ENCODE measurements around the gene ZNF688. TPM values are rescaled to one million over a fixed set of nuclear protein-coding genes. Genes with fewer than 3 reads are reported as not detected.
"Not testable (repeated sequence)": the region's sequence is repeated elsewhere in the genome, so short reads cannot be mapped to it uniquely, and the experiment has no call there.

Gene ZNF688
- total and polyA plus RNA-seq, 2 experiments from 2014 or later = 22.0 to 25.0 TPM

DNA sequence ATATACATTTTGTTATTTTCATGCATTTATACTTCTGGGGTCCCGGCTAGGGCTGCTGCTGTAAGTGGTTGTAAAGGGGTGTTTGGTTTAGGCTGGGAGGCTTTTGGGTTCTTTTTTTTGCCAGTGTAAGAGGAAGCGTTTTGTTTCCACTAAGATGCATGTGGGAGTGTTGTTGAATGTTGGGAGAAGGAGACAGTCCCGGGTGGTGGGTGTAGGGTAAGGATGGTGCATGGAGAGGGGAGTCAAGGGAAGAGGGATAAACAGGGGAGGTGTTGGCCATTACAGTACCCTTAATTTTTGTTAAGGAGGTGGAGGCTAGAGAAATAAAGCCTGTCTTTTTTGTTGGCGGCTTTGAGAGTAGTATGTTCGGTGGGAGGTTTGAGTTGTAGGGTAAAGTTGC, 28.4 kb downstream of the ZNF688 start:
- H3K9me3 ChIP-seq (ENCODE audit: low read depth) = no peaks in the 10 kb centered on the region
- TF ChIP-seq, protein P1, sequence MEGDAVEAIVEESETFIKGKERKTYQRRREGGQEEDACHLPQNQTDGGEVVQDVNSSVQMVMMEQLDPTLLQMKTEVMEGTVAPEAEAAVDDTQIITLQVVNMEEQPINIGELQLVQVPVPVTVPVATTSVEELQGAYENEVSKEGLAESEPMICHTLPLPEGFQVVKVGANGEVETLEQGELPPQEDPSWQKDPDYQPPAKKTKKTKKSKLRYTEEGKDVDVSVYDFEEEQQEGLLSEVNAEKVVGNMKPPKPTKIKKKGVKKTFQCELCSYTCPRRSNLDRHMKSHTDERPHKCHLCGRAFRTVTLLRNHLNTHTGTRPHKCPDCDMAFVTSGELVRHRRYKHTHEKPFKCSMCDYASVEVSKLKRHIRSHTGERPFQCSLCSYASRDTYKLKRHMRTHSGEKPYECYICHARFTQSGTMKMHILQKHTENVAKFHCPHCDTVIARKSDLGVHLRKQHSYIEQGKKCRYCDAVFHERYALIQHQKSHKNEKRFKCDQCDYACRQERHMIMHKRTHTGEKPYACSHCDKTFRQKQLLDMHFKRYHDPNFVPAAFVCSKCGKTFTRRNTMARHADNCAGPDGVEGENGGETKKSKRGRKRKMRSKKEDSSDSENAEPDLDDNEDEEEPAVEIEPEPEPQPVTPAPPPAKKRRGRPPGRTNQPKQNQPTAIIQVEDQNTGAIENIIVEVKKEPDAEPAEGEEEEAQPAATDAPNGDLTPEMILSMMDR (IDR thresholded peaks at IDR 0.05; ENCODE audit: low read depth, low read length) = no peak
- H3K27me3 ChIP-seq = no peaks in the 10 kb centered on the region
- peaks cover 58% of the 10 kb centered on the region for H3K4me1 ChIP-seq (ENCODE audit: low read depth)
- peak overlapping the region; percentile 96 for H3K27ac ChIP-seq
- DNase-seq (ENCODE audit: low read depth in 1 of 2, low spot score in 1 of 2) = no peak
- no peaks in the 10 kb centered on the region for H3K36me3 ChIP-seq
- H3K4me3 ChIP-seq = no peak overlapping the region

DNA sequence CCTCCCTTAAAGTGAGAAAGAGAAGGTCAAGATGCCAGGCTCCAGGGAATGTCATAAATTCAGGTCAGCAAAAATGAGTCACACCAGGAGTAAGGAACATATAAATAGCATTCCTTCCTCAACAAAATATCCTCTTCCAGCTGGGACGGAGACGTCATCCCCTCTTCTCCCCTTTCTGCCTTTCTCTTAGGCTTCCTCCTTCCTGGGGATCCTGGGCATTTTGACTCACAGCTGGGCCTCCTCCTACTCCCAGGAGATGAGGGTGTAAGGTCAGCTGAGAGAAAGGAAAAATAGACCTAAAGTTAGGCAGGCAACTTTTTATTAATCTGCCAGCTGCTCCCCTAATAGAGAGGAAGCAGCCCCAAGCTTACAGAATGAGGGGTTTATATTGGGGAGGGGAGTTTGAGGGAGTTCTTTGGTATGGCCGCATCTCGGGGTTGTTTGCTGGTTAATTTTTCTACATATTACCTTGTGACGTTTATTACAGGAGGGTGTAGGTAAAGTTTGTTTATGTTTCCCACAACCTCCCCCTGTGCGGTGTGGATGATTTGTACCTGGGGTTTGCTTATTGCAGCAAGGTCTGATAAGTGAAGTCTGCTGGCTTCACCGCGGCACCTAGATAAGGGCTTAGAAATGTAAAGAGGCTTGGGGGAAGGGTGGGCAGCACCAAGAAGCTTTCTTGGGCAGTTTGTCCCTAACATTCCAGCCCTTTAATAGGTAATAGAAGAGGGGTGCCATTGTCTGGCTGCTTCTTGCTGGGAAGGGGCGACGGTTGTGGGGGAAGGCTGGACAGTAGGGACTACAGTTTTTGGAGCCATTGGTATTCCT, 29.8 kb downstream of the ZNF688 start:
- H3K27ac ChIP-seq = peak overlapping the region; percentile 96
- H3K9me3 ChIP-seq (ENCODE audit: low read depth) = no peaks in the 10 kb centered on the region
- peak; percentile 59 to 75 for DNase-seq (ENCODE audit: low read depth in 1 of 2, low spot score in 1 of 2)
- H3K27me3 ChIP-seq = no peaks in the 10 kb centered on the region
- peaks cover 58% of the 10 kb centered on the region for H3K4me1 ChIP-seq (ENCODE audit: low read depth)
- TF ChIP-seq, protein P1 (IDR thresholded peaks at IDR 0.05; ENCODE audit: low read depth, low read length) = no peak
- H3K36me3 ChIP-seq = no peaks in the 10 kb centered on the region
- no peak overlapping the region for H3K4me3 ChIP-seq

DNA sequence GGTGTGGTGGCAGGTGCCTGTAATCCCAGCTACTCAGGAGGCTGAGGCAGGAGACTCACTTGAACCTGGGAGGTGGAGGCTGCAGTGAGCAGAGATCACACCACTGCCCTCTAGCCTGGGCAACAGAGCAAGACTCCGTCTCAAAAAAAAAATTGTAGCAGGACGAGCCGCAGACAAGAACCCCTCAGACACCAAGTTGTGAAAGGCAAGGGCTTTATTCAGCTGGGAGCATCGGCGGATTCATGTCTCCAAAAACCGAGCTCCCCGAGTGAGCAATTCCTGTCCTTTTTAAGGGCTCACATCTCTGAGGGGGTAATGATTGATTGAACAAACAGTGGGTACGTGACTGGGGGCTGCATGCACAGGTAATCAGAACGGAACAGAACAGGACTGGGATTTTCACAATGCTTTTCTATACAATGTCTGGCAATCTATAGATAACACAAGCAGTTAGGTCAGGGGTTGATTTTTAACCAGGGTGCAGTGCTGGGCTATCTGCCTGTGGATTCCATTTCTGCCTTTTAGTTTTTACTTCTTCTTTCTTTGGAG, 30.5 kb downstream of the ZNF688 start:
- peaks cover 58% of the 10 kb centered on the region for H3K4me1 ChIP-seq (ENCODE audit: low read depth)
- not testable (repeated sequence) for H3K9me3 ChIP-seq (ENCODE audit: low read depth); DNase-seq (ENCODE audit: low read depth in 1 of 2, low spot score in 1 of 2); H3K27me3 ChIP-seq; H3K4me3 ChIP-seq; H3K36me3 ChIP-seq
- H3K27ac ChIP-seq = peak overlapping the region; percentile 96

DNA sequence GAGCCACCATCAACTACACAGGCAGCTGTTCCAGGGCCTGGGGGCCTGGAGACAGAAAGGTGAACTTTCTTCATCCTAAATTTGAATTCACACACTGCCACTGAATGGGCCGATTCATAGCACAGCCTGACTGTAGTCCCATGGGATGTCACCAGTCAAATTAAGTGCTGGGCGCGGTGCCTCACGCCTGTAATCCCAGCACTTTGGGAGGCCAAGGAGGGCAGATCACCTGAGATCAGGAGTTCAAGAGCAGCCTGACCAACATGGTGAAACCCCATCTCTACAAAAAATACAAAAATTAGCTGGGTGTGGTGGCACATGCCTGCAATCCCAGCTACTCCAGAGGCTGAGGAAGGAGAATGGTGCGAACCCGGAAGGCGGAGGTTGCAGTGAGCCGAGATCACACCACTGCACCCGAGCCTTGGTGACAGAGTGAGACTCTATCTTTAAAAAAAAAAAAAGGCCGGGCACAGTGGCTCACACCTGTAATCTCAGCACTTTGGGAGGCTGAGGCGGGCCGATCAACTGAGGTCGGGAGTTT, 31.5 kb downstream of the ZNF688 start:
- Histone ChIP-seq H3K4me1 (ENCODE audit: low read depth) (peaks cover 56% of the 10 kb centered on the region), H3K27ac (peak overlapping the region; percentile 96)
- not testable (repeated sequence) for H3K36me3 ChIP-seq; H3K9me3 ChIP-seq (ENCODE audit: low read depth); H3K4me3 ChIP-seq; DNase-seq (ENCODE audit: low read depth in 1 of 2, low spot score in 1 of 2); H3K27me3 ChIP-seq

DNA sequence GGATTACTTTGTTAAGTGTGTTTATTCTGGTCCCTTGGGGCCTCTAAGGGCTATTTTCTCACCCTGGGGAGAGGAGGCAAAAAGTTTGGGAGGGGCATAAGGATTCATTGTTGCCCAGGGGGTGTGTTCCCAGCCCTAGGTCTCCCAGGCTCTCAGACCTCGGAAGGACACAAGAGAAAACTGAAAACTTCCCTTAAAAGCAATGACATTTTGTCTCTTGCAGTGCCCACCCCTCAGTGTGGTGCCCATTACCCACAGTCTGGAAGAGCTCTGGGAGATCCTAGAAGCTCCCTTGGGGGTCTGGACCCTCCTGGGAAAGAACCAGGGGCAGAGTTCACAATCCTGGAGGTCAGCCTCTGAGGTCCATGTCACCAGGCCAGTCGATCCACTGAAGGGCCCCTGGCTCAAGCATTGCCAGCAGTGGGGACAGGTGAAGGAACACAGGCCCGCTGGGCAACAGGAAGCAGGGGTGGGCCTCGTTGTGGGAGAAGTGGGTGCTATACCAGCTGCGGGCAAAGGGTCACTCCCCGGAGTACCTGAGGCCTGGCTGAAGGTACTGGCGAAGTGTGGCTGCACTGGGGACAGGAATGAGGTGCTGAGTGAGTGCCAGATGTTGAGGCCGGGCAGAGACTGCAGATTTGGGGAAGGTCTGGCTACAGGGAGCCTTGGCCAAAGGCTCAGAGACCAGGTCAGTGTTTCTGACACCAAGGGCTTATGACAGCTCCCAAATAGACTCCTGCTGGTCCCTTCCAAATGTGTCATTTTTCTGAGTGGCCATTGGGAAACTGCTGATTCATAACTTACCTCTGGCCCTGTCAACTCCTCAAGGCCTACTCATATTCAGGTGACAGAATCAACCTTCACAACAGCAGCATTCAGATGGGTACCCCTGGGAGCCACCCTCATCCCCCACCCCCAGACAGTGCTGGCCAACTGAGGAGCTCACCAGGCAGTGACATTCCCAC, 32.2 kb downstream of the ZNF688 start:
- Histone ChIP-seq H3K27me3 (no peaks in the 10 kb centered on the region), H3K4me1 (ENCODE audit: low read depth) (peaks cover 48% of the 10 kb centered on the region), H3K4me3 (no peak overlapping the region), H3K9me3 (ENCODE audit: low read depth) (no peaks in the 10 kb centered on the region), H3K36me3 (no peaks in the 10 kb centered on the region), H3K27ac (peak overlapping the region; percentile 96)
- DNase-seq (ENCODE audit: low read depth in 1 of 2, low spot score in 1 of 2) = peak in 1 of 2 donors; percentile 65
- TF ChIP-seq, protein P1 (IDR thresholded peaks at IDR 0.05; ENCODE audit: low read depth, low read length) = no peak

DNA sequence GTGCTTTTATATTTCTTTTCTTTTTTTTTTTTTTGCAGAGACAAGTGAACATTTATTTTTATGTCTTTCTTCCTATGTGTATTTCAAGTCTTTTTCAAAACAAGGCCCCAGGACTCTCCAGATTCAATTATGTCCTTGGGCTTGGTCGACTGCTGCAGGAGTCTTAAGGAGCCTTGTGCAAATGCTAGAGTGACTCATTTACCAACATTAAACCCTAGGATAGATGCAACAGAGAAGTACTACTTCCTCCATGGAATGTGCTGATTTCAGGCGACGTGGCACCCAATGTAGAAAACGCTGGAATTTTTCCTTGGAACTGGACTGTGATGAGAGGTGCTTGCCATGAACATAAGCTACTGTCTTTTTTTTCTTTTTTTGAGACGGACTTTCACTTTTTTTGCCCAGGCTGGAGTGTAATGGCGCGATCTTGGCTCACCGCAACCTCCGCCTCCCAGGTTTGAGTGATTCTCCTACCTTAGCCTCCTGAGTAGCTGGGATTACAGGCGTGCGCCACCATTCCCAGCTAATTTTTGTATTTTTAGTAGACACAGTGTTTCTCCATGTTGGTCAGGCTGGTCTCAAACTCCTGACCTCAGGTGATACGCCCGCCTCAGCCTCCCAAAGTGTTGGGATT, 35.0 kb downstream of the ZNF688 start:
- H3K36me3 ChIP-seq; DNase-seq (ENCODE audit: low read depth in 1 of 2, low spot score in 1 of 2); H3K9me3 ChIP-seq (ENCODE audit: low read depth); H3K27ac ChIP-seq; H3K27me3 ChIP-seq; H3K4me3 ChIP-seq: not testable (repeated sequence)
- peaks cover 22% of the 10 kb centered on the region for H3K4me1 ChIP-seq (ENCODE audit: low read depth)

Measured in cardiac muscle cell (in vitro differentiated cells and primary cell).